Astrocyte (in vitro differentiated cells and primary cell): ENCODE results near the gene DIP2C.

Experiments
- EZH2 ChIP-seq: IDR thresholded peaks from 2 replicates; pipeline ENCODE4 v1.6.1; 2012; ENCODE audit warnings: mild to moderate bottlenecking, low read length, inconsistent platforms; ENCODE audit not compliant: insufficient read depth
- TF ChIP-seq, protein P1 (sequence below): IDR thresholded peaks from 2 replicates; pipeline ENCODE4 v1.5.1; 2011; ENCODE audit warnings: low read depth, mild to moderate bottlenecking, inconsistent platforms, low read length, moderate library complexity; ENCODE audit not compliant: insufficient read depth

DNA sequence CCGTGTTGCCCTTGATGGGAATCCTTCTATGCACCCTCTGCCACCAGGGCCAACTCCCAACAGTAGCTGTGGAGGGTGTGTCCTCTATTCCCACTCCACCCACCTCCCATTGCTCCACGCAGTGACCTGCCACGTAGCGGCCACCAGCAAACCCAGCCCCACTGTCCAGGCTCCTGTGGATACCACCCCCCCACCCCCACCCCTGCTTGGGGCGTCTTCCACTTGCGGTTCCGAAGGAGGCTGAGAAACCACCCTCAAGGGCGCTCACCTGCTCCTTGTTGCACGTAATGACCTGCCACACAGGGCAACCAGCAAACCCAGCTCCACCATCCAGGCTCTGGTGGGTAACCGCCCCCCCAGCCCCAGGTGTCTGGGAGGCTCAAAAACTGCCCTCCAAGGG is 72.0 kb downstream of the DIP2C start:
- TF ChIP-seq, protein P1, sequence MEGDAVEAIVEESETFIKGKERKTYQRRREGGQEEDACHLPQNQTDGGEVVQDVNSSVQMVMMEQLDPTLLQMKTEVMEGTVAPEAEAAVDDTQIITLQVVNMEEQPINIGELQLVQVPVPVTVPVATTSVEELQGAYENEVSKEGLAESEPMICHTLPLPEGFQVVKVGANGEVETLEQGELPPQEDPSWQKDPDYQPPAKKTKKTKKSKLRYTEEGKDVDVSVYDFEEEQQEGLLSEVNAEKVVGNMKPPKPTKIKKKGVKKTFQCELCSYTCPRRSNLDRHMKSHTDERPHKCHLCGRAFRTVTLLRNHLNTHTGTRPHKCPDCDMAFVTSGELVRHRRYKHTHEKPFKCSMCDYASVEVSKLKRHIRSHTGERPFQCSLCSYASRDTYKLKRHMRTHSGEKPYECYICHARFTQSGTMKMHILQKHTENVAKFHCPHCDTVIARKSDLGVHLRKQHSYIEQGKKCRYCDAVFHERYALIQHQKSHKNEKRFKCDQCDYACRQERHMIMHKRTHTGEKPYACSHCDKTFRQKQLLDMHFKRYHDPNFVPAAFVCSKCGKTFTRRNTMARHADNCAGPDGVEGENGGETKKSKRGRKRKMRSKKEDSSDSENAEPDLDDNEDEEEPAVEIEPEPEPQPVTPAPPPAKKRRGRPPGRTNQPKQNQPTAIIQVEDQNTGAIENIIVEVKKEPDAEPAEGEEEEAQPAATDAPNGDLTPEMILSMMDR = no peak
- TF ChIP-seq EZH2 = no peak
